Neural cell (in vitro differentiated cells): ENCODE measurements around the gene TEKT5. TPM values are rescaled to one million over a fixed set of nuclear protein-coding genes. Genes with fewer than 3 reads are reported as not detected.

ENCODE experiments used
- H2AFZ ChIP-seq: fragments of 200-600, 300-800 bp; sonication (generic), shearing (Covaris generic); 2 replicates; pipeline ENCODE4 v1.6.0; 2014; ENCODE audit warnings: low read depth, mild to moderate bottlenecking, antibody characterized with exemption, low read length, moderate library complexity
- H3F3A ChIP-seq: fragments of 200-600 bp; shearing (Covaris generic); 2 replicates; pipeline ENCODE4 v1.6.1; 2016; ENCODE audit warnings: mild to moderate bottlenecking, moderate library complexity, mixed read lengths, antibody characterized with exemption, low read length; ENCODE audit not compliant: insufficient read depth, poor library complexity, severe bottlenecking
- H3K27ac ChIP-seq: fragments of 200-600, 300-800 bp; sonication (generic), shearing (Covaris generic); 2 replicates; pipeline ENCODE4 v1.5.1; 2014; ENCODE audit warnings: mild to moderate bottlenecking, low read length, moderate library complexity
- H3K27me3 ChIP-seq: fragments of 300-800, 200-600 bp; sonication (generic), shearing (Covaris generic); 2 replicates; pipeline ENCODE4 v1.6.0; 2014; ENCODE audit warnings: mild to moderate bottlenecking, low read depth, low read length, moderate library complexity; ENCODE audit not compliant: insufficient read depth
- H3K36me3 ChIP-seq: fragments of 300-800, 200-600 bp; sonication (generic), shearing (Covaris generic); 2 replicates; pipeline ENCODE4 v1.5.1; 2014; ENCODE audit warnings: mild to moderate bottlenecking, antibody characterized with exemption, low read length, moderate library complexity; ENCODE audit not compliant: insufficient read depth
- H3K4me2 ChIP-seq: fragments of 300-800, 200-600 bp; sonication (generic), shearing (Covaris generic); 2 replicates; pipeline ENCODE4 v1.6.0; 2014; ENCODE audit warnings: mild to moderate bottlenecking, low read length
- H3K4me3 ChIP-seq: fragments of 300-800, 200-600 bp; sonication (generic), shearing (Covaris generic); 2 replicates; pipeline ENCODE4 v1.5.1; 2014; ENCODE audit warnings: mild to moderate bottlenecking, low read length, moderate library complexity
- H3K79me2 ChIP-seq: fragments of 200-600 bp; shearing (Covaris generic); replicated peaks from 2 replicates; pipeline ENCODE4 v1.6.0; 2014; ENCODE audit warnings: mild to moderate bottlenecking, low read length, moderate library complexity; ENCODE audit not compliant: insufficient read depth
- H3K9ac ChIP-seq: fragments of 300-800, 200-600 bp; sonication (generic), shearing (Covaris generic); 2 replicates; pipeline ENCODE4 v1.6.1; 2016; ENCODE audit warnings: mild to moderate bottlenecking, low read length, mixed read lengths
- H3K9me2 ChIP-seq: fragments of 200-600 bp; shearing (Covaris generic); 2 replicates; pipeline ENCODE4 v1.6.1; 2016; ENCODE audit warnings: mild to moderate bottlenecking, low read length, mixed read lengths; ENCODE audit not compliant: insufficient read depth
- H3K9me3 ChIP-seq: fragments of 200-600, 300-800 bp; sonication (generic), shearing (Covaris generic); 2 replicates; pipeline ENCODE4 v1.6.1; 2016; ENCODE audit warnings: mild to moderate bottlenecking, mixed run types, low read length, moderate library complexity, mixed read lengths
- H4K20me1 ChIP-seq: fragments of 200-600 bp; shearing (Covaris generic); 2 replicates; pipeline ENCODE4 v1.6.1; 2016; ENCODE audit warnings: mild to moderate bottlenecking, mixed run types; ENCODE audit not compliant: insufficient read depth
- CTCF ChIP-seq: fragments of 450-650 bp; IDR thresholded peaks from 2 replicates; pipeline ENCODE4 v1.5.1; 2014; ENCODE audit warnings: antibody characterized with exemption, mild to moderate bottlenecking, moderate library complexity; ENCODE audit not compliant: poor library complexity, severe bottlenecking
- EP300 ChIP-seq: fragments of 450-650 bp; conservative IDR thresholded peaks from 2 replicates; pipeline ENCODE4 v1.6.1; 2014; ENCODE audit warnings: antibody characterized with exemption, mild to moderate bottlenecking, moderate library complexity; ENCODE audit not compliant: poor library complexity, severe bottlenecking
- EZH2 ChIP-seq: fragments of 200-600, 300-800 bp; shearing (Covaris generic), sonication (generic); IDR thresholded peaks from 2 replicates; pipeline ENCODE4 v1.6.1; 2014; ENCODE audit warnings: antibody characterized with exemption, low read length, borderline replicate concordance, mild to moderate bottlenecking; ENCODE audit not compliant: insufficient read depth, poor library complexity, severe bottlenecking
- MXI1 ChIP-seq: fragments of 450-650 bp; conservative IDR thresholded peaks from 2 replicates; pipeline ENCODE4 v1.6.1; 2014; ENCODE audit warnings: antibody characterized with exemption, mild to moderate bottlenecking; ENCODE audit not compliant: poor library complexity, severe bottlenecking
- POLR2AphosphoS5 ChIP-seq: IDR thresholded peaks from 2 replicates; pipeline ENCODE4 v1.6.1; 2012
- RAD21 ChIP-seq: fragments of 450-650 bp; conservative IDR thresholded peaks from 2 replicates; pipeline ENCODE4 v1.6.1; 2014; ENCODE audit warnings: antibody characterized with exemption, mild to moderate bottlenecking, moderate library complexity
- REST ChIP-seq: IDR thresholded peaks from 2 replicates; pipeline ENCODE4 v1.6.1; 2012; ENCODE audit warnings: borderline replicate concordance
- SMC3 ChIP-seq: fragments of 450-650 bp; conservative IDR thresholded peaks from 2 replicates; pipeline ENCODE4 v1.6.1; 2014; ENCODE audit warnings: antibody characterized with exemption, mild to moderate bottlenecking, moderate library complexity; ENCODE audit not compliant: poor library complexity
- TAF1 ChIP-seq: IDR thresholded peaks from 2 replicates; pipeline ENCODE4 v1.6.1; 2012; ENCODE audit warnings: low read depth
- polyA plus RNA-seq: library from polyadenylated mRNA; depleted of rRNA; stranded (reverse); fragments of >200 nt; gene quantifications from 2 replicates; pipeline ENCODE4 v1.2.3, GENCODE V29; 2014

The TEKT5 gene
- polyA plus RNA-seq, 1 donor from 2014 or later: not detected

GRCh38 chr16:10631886-10632285 lies 62.8 kb downstream of the TEKT5 start:
- Histone ChIP-seq H3K36me3 (no peaks in the 10 kb centered on the region), H3K27ac (no peak overlapping the region), H3K4me2 (no peak overlapping the region), H2AFZ (no peak overlapping the region), H3K4me3 (no peak overlapping the region), H3K9me2 (no peaks in the 10 kb centered on the region), H3K27me3 (no peaks in the 10 kb centered on the region), H3K9me3 (peaks cover 3% of the 10 kb centered on the region), H4K20me1 (no peaks in the 10 kb centered on the region), H3K9ac (no peak overlapping the region), H3F3A (no peaks in the 10 kb centered on the region), H3K79me2 (no peaks in the 10 kb centered on the region)
- TF ChIP-seq SMC3 (no peak), EZH2 (no peak), CTCF (no peak), RAD21 (no peak), TAF1 (no peak), MXI1 (no peak), EP300 (no peak), REST (no peak), POLR2AphosphoS5 (no peak)

GRCh38 chr16:10629592-10629963 lies 65.2 kb downstream of the TEKT5 start:
- H3F3A ChIP-seq: no peaks in the 10 kb centered on the region
- no peak overlapping the region for H3K27ac ChIP-seq
- no peak overlapping the region for H3K4me3 ChIP-seq

More at GRCh38 chr16:10629592-10629963, 65.2 kb downstream of the TEKT5 start:
- H3K79me2 ChIP-seq: no peaks in the 10 kb centered on the region
- H2AFZ ChIP-seq: no peak overlapping the region
- H3K9me2 ChIP-seq: no peaks in the 10 kb centered on the region
- no peaks in the 10 kb centered on the region for H4K20me1 ChIP-seq
- no peak overlapping the region for H3K4me2 ChIP-seq
- peaks cover under 1% of the 10 kb centered on the region for H3K9me3 ChIP-seq
- H3K36me3 ChIP-seq: no peaks in the 10 kb centered on the region
- no peak overlapping the region for H3K9ac ChIP-seq
- TF ChIP-seq TAF1 (no peak), MXI1 (no peak), RAD21 (no peak), EP300 (no peak), EZH2 (no peak), POLR2AphosphoS5 (no peak), CTCF (no peak)
- no peaks in the 10 kb centered on the region for H3K27me3 ChIP-seq
